Embryonic facial prominence (tissue), 1 donor: ENCODE measurements around the gene TBC1D3.
"Not testable (repeated sequence)": the region's sequence is repeated elsewhere in the genome, so short reads cannot be mapped to it uniquely, and the experiment has no call there.

ENCODE experiments used
- DNase-seq: peaks from one replicate; pipeline ENCODE4 v3.0.0-alpha.2; 2016; ENCODE audit errors: extremely low spot score

Gene TBC1D3

GRCh38 chr17:38192455-38192854 lies at the start of gene TBC1D3:
TSS of gene TBC1D3 (minus strand) at chr17:38192555. CDS start at chr17:38191029, 1,526 bp downstream.
- DNase-seq = not testable (repeated sequence)

- DNase-seq = not testable (repeated sequence)
Measured at GRCh38 chr17:38232790-38233189, 40.4 kb upstream of the TBC1D3 start.

GRCh38 chr17:38225844-38226495 lies 33.6 kb upstream of the TBC1D3 start:
- not testable (repeated sequence) for DNase-seq

- DNase-seq = not testable (repeated sequence)
Measured at GRCh38 chr17:38220867-38221266, 28.5 kb upstream of the TBC1D3 start.

- not testable (repeated sequence) for DNase-seq
Measured at GRCh38 chr17:38200271-38200670, 7.9 kb upstream of the TBC1D3 start.

- DNase-seq = not testable (repeated sequence)
Measured at GRCh38 chr17:38134860-38135259, 57.5 kb downstream of the TBC1D3 start.
